Glomerular visceral epithelial cell (primary cell): ENCODE measurements around the gene GPR142.

Source experiments
- DNase-seq: peaks from one replicate; pipeline ENCODE4 v3.0.0-alpha.2; 2016; ENCODE audit errors: extremely low spot score

GPR142 gene

GRCh38 chr17:74344658-74345057 is 22.6 kb upstream of the GPR142 start:
- DNase-seq, result no peak

- no peak for DNase-seq
Observed at GRCh38 chr17:74345433-74346241, 21.7 kb upstream of the GPR142 start.

GRCh38 chr17:74347646-74348045 is 19.7 kb upstream of the GPR142 start:
- no peak for DNase-seq

GRCh38 chr17:74349120-74349519 is 18.2 kb upstream of the GPR142 start:
- DNase-seq, result no peak

GRCh38 chr17:74350486-74350885 is 16.8 kb upstream of the GPR142 start:
- DNase-seq, result no peak

GRCh38 chr17:74351552-74352210 is 15.6 kb upstream of the GPR142 start:
- DNase-seq, result no peak

GRCh38 chr17:74353446-74354060 is 13.8 kb upstream of the GPR142 start:
- no peak for DNase-seq

- DNase-seq, result peak; percentile 13
Observed at GRCh38 chr17:74354123-74354522, 13.2 kb upstream of the GPR142 start.

GRCh38 chr17:74354561-74354960 is 12.7 kb upstream of the GPR142 start:
- DNase-seq, result no peak

- DNase-seq, result no peak
Observed at GRCh38 chr17:74355065-74355464, 12.2 kb upstream of the GPR142 start.

- DNase-seq, result no peak
Observed at GRCh38 chr17:74356646-74357465, 10.4 kb upstream of the GPR142 start.

- DNase-seq, result no peak
Observed at GRCh38 chr17:74357466-74357809, 9.9 kb upstream of the GPR142 start.

GRCh38 chr17:74358697-74359096 is 8.6 kb upstream of the GPR142 start:
- DNase-seq, result no peak

GRCh38 chr17:74359916-74360315 is 7.4 kb upstream of the GPR142 start:
- DNase-seq, result no peak

- DNase-seq, result no peak
Observed at GRCh38 chr17:74360899-74361229, 6.4 kb upstream of the GPR142 start.

GRCh38 chr17:74361230-74362068 is 5.9 kb upstream of the GPR142 start, which contains the start of gene BTBD17:
Gene BTBD17 (minus strand): TSS chr17:74361868. CDS start chr17:74361819, 49 bp downstream.
- peak; percentile 30 for DNase-seq

- DNase-seq, result no peak
Observed at GRCh38 chr17:74362069-74362405, 5.3 kb upstream of the GPR142 start.

GRCh38 chr17:74362810-74363498 is 4.4 kb upstream of the GPR142 start:
- no peak for DNase-seq

- DNase-seq, result peak; percentile 62
Observed at GRCh38 chr17:74368341-74369081, 1.2 kb downstream of the GPR142 start.

GRCh38 chr17:74369221-74369620 is 1.9 kb downstream of the GPR142 start:
- DNase-seq, result no peak
